Lung microvascular endothelial cell (primary cell): ENCODE data around the gene DFFB. TPM values are rescaled to one million over a fixed set of nuclear protein-coding genes. Genes with fewer than 3 reads are reported as not detected.

ENCODE experiments used
- DNase-seq, 2 donors: peaks; one replicate each; pipeline versions ENCODE4 v3.0.0 to v3.0.0-alpha.2; 2010; ENCODE audit warnings: low read depth in 2 of 2
- total RNA-seq: library from RNA; depleted of rRNA; stranded (reverse); fragments of >200 nt; gene quantifications from 2 replicates; pipeline ENCODE4 v1.2.1, GENCODE V29; 2014

Gene DFFB
- total RNA-seq, 1 donor from 2014 or later, result 7.5 TPM

DNA sequence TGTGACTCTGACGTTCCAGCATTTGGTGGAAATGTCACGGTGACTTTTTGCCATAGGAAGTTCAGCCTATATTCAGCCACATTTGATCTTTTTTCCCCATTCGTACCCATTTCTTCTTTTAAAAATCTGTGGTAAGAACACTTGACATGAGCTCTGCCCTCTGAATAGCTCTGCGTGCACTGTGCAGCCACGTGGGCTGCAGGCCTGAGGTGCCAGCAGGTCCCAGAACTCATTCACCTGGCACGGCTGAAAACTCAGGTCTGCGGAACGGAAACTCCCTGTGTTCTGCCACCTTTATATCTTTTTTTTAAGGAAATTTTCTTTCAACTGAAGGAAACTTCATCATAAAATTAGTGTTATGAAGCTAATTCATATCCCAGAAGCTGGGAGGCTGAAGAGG is 28.9 kb upstream of the DFFB start:
- DNase-seq, result no peak

DNA sequence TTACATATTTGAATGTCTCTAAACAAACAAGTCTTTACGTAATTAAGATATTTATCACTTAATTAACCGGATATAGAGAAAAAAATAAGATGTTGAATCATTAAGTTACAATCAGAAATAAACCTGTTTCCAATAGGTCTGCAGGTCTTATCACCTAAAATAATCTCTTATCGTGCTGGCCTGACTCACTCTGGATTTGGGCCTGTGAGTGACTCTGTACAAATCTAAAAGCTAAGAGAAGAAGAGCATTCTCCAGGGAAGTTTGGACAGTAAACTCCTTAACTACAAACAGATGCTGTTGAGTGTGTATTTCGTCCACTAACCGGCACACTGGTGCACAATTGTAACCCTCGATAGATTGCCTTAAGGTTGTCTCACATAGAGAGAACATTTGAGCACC is 25.6 kb upstream of the DFFB start:
- no peak for DNase-seq

DNA sequence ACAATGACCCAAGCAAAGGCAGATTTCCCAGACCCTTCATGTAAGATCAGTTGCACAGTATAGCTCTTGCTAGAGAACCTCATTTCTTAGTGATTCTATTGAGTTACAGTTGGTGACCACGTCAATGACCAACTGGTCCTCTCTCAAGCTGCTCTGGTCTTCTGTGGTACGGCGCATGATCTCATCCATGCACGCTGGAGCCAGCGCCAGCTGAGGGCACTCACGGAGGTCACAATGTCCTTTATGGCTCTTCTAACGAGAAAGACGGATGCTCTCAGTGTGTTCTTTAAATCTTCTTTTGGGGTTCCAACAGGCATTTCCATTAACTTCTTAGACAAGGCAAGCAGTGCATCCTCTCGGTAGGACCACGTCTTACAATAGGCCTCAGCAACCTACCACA is 22.6 kb upstream of the DFFB start:
- no peak for DNase-seq

DNA sequence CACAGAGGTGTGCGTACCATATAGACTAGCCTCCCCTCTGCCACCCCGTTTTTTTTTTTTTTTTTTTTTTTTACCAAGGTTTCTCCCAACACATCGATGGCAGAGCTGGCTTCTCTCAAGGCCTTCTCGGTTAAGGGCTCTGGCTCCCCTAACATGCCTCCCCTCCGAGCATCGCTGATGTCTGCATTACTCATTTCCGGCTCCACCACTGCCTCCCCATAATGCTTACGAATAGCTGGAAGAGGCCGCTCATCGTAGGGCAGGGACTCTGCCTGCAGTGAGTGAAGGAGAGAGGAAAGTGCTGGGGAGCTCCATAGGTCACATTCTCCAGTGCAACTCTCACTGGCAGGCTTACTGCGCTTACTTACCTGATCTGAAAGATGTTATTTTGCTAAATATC is 20.9 kb upstream of the DFFB start:
- DNase-seq, result peak in 1 of 2 donors; percentile 62

DNA sequence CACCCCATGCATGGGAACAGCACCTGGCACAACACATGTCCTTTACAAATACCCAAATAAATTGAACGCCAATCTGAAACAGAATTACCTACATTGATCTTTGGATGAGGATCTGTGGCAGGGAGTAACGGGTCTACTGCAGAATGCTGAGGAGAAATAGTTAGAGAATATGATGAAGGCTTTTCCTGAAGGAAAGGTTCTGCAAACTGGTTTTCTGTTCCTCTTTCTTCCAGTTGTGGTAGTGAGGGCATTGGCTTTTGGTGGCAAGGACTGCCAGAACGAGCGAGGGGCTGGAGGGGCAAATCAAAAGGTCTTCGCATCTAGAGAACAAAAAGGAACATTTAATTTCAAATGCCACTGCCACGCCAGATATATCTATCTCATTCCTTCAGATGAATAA is 20.1 kb upstream of the DFFB start:
- DNase-seq, result no peak

DNA sequence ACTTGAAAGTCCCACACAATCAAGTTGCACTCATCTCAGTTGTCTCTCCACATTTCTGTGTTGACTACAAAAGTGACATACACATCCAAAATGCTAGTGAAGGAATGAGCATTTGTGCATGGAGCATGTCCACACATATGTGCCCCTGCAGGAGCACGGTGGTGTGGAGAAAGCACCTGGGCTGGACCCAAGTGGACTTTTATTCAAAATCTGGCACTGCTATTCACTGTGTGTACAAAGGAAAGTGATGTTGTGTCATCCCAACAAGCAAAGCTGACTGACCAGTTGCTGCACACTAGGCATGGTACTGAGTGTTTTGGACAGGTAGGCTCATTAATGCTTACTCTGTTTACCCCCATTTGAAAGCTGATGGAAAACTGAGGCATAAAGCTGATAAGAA is 19.6 kb upstream of the DFFB start:
- no peak for DNase-seq

DNA sequence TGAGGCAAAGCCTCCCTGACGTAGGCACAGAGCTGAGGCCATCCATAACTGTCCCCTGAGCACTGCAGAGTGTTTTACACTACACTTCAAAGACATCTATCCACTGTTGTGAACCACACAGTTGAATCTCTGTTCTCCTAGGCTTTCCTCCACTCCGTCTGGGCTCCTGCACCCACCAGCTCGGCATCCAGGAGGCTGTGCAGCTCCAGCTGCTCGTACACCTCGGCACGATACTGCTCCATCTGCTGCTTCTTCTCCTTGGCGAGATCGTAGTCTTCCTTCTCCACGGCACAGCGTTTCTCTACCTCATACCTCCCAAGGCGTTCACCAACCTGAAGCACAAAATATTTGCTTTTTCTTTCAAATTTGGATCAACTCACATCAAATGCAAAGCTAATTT is 18.5 kb upstream of the DFFB start:
- no peak for DNase-seq

DNA sequence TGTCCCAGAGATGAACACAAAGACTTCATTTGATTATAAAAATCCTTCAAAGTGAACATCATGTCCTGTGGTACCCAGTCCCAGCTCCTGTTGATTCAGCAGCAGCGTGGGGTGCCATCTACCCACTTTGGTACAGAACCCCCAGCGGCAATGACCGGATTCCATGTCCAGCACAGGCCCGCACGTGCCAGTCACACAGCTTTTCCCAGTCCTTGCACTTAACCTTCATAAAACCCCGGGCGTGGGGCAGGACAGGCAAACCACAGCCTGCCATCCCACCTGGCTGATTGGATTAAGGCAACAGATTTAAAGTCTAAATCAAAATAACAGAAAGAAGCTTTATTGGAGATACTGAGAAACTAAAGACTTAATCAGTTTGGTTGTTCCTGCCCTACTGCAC is 15.8 kb upstream of the DFFB start:
- no peak for DNase-seq

DNA sequence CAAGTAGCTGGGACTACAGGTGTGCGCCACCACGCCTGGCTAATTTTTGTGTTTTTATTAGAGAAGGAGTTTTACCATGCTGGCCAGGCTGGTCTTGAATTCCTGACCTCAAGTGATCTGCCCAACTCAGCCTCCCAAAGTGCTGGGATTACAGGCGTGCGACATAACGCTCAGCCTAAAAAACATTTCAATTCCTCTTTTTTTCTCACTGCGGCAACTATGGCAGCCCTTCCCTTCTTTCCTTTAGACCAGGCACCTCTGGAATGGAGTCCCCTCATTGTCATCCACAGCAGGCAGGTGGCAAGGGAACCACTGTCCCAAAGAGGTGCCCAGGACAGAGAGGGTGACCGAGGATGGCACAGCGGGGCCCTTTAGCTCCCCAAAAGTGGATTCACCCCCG is 14.4 kb upstream of the DFFB start:
- DNase-seq, result no peak

DNA sequence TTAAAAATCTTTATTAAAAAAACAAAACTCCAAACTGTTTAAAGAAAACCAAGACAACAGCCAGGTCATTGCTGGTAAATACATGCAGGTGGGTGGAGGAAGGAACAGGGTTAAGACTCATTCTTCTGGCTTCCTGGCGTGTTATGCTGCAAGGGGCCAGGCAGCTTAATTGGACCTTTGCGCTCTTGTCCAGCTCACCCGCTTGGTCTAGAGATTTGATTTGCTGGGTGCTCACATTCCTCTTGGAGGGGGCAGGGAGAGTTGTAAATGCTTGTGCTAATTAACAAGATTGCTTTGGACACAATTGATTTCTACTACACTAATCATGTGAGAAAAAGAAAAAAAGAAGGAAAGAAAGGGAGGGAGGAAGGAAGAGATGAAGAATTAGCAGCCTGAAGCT is 10.7 kb upstream of the DFFB start:
- peak in 1 of 2 donors; percentile 37 for DNase-seq

DNA sequence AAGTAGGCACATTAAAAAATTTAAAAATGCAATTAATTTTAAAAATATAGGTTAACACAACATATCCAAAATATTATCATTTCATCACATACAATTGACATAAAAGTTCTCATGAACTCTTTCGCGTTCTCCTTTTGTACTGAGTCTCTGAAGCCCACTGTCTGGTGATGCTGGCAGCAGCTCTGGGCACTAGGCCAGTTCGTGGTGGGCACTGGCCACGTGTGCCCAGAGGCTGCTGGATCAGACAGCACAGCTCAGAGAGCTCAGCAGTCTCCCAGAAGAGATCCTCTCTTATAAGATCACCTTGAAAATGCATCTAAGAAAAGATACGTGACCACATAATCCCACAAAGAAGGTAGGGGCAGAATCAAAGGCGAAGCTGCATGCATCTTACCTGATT is 10.2 kb upstream of the DFFB start:
- DNase-seq, result no peak

DNA sequence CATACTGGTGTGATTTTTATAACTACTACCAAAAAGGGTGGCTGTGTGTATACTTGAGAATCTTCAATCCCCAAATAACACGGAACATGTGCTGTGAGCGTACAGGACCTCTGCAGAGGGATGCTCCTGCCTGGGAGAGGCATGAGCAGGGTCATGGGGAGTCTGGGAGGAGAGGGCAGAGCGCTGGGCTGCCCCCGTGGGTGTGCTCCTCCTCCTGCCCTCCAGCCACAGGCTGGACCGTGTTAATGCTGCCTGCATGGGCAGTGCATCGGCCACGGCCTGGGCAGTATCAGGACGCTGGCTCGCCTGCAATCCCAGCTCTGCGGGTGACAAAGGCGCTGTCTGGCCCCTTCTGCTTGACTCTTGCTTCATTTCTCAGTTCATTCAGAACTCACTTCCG is 6.4 kb upstream of the DFFB start:
- DNase-seq, result no peak

DNA sequence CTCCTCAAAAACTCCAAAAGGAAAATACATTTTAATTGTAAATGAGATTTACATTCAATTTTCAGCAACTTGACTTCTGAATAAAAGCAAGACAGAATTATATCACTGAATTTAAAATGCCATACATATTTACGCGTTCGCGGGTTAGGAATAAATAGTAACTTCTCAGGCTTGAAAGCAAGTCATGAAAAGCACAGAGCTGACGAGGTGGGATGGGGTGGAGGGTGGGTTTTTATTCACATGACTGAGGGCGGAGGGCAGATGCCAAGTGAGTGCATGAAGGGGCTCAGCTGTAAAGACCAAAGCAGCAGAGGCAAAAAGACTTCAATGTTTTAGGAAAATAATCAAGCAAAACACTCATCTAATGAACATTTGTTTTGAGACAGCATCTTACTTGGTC is 6.0 kb upstream of the DFFB start:
- no peak for DNase-seq

DNA sequence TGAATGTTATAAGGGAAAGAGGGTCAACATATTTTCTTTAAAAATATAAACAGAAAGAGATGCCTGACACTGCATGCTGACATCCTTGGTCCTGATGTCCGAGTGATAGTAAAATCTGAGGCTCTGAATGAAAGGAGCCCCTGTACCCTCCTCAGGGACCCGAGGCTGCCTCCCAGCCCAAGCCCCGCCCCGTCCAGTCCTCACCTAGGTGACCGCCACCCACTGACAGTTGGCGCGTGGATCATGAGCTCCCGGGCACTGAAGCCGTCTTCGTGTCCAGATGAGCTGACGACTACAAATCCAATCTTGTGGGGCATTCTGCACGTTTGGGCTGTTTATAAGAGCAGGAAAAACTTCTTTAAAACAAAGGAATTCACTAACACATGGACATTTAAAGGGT is 5.2 kb upstream of the DFFB start:
- no peak for DNase-seq

DNA sequence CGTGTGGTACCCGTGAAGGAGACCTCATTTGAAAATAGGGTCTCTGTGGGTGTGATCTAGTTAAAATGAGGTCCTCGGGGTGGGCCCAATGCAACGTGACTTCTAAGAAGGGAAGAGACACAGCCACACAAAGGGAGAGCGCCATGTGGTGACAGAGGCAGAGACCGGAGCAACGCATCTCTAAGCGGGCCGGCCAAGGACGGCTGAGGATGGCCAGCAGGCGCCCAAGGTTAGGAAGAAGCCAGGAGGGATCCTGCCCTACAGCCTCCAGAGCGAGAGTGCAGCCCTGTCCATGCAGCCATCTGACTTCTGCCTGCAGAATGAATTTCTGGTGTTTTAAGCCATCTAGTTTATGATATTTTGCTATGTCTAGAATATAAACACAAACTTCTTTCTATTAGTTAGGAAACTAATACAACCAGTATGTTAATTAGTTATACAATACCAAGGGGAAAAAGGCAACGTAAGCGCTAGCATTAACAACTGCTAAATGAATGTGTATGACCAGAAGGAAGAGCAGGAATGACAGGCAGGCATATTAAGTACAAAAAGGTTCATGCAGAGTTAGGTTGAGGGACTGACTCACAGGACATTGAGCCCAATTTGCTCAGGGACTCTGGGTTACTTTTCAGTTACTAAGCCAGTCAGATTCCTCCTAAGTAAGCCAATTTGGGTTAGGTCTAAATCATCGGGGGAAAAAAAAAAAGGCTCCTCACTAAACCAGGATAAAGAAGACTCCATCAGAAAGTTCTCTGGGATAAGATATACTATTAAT is 4.4 kb upstream of the DFFB start:
- DNase-seq, result no peak

DNA sequence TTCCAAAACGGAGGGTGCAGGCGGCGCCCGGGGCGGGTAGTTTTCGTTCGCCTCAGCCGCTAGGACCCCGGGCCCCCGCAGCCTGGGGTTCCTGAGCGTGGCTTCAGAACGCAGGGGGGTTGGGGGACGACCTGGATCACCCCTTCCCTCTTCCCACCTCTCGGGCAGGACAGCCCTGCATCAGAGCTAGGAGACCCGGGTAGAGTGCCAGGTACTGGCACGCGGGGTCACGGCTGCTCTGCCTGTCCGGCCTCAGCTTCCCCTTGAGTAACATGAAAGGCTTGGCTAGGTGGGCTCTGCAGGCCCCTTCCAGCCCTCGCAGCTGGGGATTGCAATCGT is 484 bp downstream of the DFFB start:
- no peak for DNase-seq

DNA sequence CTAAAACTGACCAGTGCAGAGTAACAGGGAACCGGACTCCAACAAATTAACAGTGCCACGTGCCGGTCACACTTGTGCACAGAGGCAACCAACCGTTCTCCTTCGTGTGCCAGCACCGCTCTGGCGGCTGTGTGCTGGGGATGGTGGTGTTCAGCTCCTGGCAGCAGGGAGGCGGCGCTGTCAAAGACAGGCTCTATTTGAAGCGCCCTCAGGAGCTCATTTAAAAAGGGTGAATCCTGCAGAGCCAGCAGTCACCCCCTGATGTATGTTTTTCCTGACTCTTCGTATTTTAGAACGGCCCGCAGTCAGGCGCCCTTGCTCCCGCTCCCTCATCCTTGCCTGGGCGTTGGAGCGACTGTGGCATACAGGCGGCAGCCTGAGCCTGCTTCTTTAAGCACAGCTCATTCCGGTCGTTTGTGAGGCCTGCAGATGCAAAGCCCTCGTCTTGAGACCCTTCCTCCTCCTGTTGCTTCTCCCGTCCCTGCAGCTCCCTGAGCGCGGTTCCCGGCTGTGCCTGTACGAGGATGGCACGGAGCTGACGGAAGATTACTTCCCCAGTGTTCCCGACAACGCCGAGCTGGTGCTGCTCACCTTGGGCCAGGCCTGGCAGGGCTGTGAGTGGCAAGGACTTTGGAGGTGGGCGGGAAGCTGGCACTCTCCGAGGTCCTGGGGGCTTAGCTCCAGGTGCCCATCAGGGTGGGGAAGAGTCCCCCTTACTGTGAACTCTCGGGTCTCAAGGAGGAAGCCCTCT is 1.1 kb downstream of the DFFB start:
- peak; percentile 38 to 51 for DNase-seq

DNA sequence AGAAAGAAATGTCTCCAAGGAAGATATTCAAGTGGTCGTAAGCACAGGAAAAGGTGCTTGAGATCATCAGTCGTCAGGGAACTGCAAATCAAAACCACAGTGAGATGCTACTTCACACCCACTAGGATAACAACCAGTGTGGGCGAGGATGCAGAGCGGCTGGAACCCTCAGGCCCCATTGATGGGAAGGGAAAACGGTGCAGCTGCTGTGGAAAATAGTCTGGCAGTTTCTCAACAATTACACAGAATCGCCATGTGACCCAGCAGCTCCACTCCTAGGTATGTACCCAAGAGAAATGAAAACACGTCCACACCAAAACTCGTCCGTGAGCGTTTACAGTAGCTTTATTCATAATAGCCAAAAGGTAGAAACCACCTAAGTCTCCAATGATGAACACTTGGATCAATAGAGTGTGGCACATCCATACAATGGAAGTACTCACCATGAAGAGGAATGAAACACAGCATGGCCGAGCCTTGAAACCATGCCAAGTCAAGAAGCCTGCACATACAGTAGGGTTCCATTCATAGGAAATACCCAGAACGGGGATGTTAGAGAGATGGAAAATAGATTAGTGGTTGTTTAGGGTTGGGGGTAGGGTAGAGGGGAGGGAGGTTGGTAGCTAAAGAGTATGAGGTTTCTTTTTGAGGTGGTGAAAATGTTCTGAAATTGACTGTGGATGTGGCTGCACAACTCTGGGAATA is 6.1 kb downstream of the DFFB start:
- peak in 1 of 2 donors; percentile 63 for DNase-seq

DNA sequence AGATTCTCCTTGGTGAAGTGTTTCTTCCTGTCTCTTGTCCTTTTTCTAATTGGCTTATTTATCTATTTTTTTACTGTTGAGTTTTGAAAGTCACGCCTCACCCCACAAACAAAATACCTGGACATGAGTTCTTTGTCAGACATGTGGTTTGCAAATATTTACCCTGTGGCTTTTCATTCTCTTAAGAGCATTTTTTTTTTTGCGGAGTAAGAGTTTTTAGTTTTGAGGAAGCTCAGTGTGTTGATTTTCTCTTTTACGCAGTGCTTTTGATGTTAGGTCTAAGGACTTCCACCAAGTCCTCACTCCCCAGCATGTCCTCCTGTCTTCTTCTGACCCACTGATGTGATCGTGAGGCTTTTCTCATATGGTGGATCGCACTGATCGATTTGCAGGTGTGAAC is 7.6 kb downstream of the DFFB start:
- no peak for DNase-seq

DNA sequence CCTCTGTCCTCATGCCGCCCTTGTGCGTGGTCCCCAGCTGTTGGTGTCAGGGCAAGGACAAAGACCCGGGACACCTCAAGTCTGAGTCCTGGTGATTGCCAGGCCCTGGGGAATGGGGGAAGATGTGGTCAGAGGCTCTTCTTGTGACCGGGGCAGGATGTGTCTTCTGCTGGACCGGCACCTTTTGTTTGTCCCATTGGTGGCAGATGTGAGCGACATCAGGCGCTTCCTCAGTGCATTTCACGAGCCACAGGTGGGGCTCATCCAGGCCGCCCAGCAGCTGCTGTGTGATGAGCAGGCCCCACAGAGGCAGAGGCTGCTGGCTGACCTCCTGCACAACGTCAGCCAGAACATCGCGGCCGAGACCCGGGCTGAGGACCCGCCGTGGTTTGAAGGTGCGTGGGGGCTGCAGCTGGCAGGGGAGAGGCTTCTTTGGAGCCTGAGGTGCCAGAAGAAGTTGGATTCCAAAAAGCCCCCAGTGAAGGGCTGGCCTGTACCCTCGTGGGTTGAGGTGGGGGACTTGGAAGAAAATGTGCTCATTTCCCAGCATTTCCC is 8.4 kb downstream of the DFFB start:
- no peak for DNase-seq

DNA sequence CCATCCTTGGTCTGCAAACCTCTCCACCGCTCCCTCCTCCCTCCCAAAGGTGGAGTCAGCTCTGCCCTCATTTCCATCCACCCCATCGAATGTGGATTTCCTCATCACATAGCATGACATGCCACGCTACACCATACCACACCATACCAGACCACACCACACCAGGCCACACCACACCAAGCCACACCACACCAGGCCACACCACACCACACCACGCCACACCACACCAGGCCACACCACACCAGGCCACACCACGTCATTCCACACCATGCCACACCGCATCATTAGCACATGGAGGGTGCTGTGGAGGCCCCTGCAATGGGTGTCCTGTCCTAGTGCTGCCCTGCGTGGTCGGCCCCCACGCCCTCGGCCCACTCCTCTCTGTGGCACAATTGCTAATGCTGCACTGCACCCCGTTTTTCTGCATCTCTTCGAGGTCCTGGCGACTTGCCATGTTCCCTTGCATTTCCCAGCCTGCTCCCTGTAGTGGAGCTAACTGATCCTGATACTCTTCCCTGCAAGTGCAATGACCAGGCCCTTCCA is 11.3 kb downstream of the DFFB start:
- DNase-seq, result no peak

DNA sequence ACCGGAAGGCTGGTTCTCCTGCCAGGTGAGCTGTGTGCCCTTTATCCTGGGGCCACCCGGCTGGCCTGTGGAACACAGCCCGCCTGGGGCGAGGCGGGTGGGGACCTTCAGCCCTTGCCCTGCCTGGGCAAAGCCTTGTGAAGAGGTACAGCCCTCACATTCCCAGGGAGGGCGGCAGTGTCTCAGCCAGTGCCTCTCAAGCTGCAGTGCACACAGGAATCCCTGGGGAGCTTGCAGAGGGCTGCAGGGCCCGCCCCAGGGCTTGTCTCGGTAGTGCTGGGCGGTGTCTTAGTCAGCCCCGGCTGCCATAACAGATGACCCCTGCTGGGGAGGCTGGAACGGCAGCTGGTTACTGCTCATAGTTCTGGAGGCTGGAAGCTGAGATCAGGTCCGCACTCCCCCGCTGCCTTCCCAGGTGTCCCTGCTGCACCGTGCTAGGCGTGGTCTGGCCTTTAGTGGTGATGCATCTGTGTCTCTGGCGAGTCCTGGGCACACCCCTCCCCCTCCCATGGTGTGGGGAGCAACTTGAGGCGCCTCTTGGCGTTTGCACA is 12.6 kb downstream of the DFFB start:
- DNase-seq, result no peak
